ENCODE results near the gene TFE3. TPM values are rescaled to one million over a fixed set of nuclear protein-coding genes. Genes with fewer than 3 reads are reported as not detected.

The TFE3 gene
- total RNA-seq, 1 experiment from 2014 or later, result 64.3 TPM

Other genes with a start within 250 kb of the TFE3 start
- 47.9 and 77.7 TPM in 2 replicates for gene HDAC6, start 241.3 kb downstream of the TFE3 start, total RNA-seq (2014; rRNA removed; shearing (Covaris generic))
- gene ERAS, start 216.8 kb downstream of the TFE3 start, total RNA-seq (2014; rRNA removed; shearing (Covaris generic)), result not detected in 2 replicates
- 2.7 and 3.2 TPM in 2 replicates for gene PCSK1N, start 207.7 kb downstream of the TFE3 start, total RNA-seq (2014; rRNA removed; shearing (Covaris generic))
- gene TIMM17B, start 145.6 kb downstream of the TFE3 start, total RNA-seq (2014; rRNA removed; shearing (Covaris generic)), result 66.4 and 72.2 TPM in 2 replicates
- gene PQBP1, start 145.4 kb downstream of the TFE3 start, total RNA-seq (2014; rRNA removed; shearing (Covaris generic)), result 74.5 and 82.7 TPM in 2 replicates
- 22.7 and 32.6 TPM in 2 replicates for gene SLC35A2, start 131.7 kb downstream of the TFE3 start, total RNA-seq (2014; rRNA removed; shearing (Covaris generic))
- gene PIM2, start 124.3 kb downstream of the TFE3 start, total RNA-seq (2014; rRNA removed; shearing (Covaris generic)), result 8.0 and 10.8 TPM in 2 replicates
- gene OTUD5, start 85.8 kb downstream of the TFE3 start, total RNA-seq (2014; rRNA removed; shearing (Covaris generic)), result 20.0 and 23.9 TPM in 2 replicates
- gene KCND1, start 71.5 kb downstream of the TFE3 start, total RNA-seq (2014; rRNA removed; shearing (Covaris generic)), result 0.18 TPM in 1 of 2 replicates, not detected in the other
- 17.0 and 19.5 TPM in 2 replicates for gene GRIPAP1, start 41.1 kb downstream of the TFE3 start, total RNA-seq (2014; rRNA removed; shearing (Covaris generic))
- 0.58 TPM in 1 of 2 replicates, not detected in the other for gene CCDC120, start 15.6 kb upstream of the TFE3 start, total RNA-seq (2014; rRNA removed; shearing (Covaris generic))
- 5.0 and 5.6 TPM in 2 replicates for gene PRAF2, start 30.6 kb upstream of the TFE3 start, total RNA-seq (2014; rRNA removed; shearing (Covaris generic))
- gene WDR45, start 36.5 kb upstream of the TFE3 start, total RNA-seq (2014; rRNA removed; shearing (Covaris generic)), result 9.7 and 21.4 TPM in 2 replicates
- 32.2 and 47.9 TPM in 2 replicates for gene GPKOW, start 80.4 kb upstream of the TFE3 start, total RNA-seq (2014; rRNA removed; shearing (Covaris generic))
- 1.00 TPM in 1 of 2 replicates, not detected in the other for gene MAGIX, start 119.4 kb upstream of the TFE3 start, total RNA-seq (2014; rRNA removed; shearing (Covaris generic))
- gene PLP2, start 128.5 kb upstream of the TFE3 start, total RNA-seq (2014; rRNA removed; shearing (Covaris generic)), result 48.3 and 63.8 TPM in 2 replicates
- gene PRICKLE3, start 143.0 kb upstream of the TFE3 start, total RNA-seq (2014; rRNA removed; shearing (Covaris generic)), result 2.4 and 3.6 TPM in 2 replicates
- gene SYP, start 156.8 kb upstream of the TFE3 start, total RNA-seq (2014; rRNA removed; shearing (Covaris generic)), result 0.16 and 0.53 TPM in 2 replicates
- not detected in 2 replicates for gene CACNA1F, start 190.0 kb upstream of the TFE3 start, total RNA-seq (2014; rRNA removed; shearing (Covaris generic))
- gene CCDC22, start 192.1 kb upstream of the TFE3 start, total RNA-seq (2014; rRNA removed; shearing (Covaris generic)), result 11.4 and 13.1 TPM in 2 replicates
- gene FOXP3, start 221.4 kb upstream of the TFE3 start, total RNA-seq (2014; rRNA removed; shearing (Covaris generic)), result not detected in 2 replicates
- 6.5 and 6.8 TPM in 2 replicates for gene PPP1R3F, start 226.4 kb upstream of the TFE3 start, total RNA-seq (2014; rRNA removed; shearing (Covaris generic))